Right lobe of liver (tissue), 6 donors: ENCODE data around the gene APOC4. TPM values are rescaled to one million over a fixed set of nuclear protein-coding genes. Genes with fewer than 3 reads are reported as not detected.
A peak's percentile ranks its signal among the peaks of the same experiment; 100 is the strongest.

Source experiments
- ATAC-seq, 4 donors: fragments of 200-7000 bp; cut with Tn5 transposase; one replicate each; pipeline ENCODE4 v1.9.1; 2020; ENCODE audit warnings: mild to moderate bottlenecking in 4 of 4, moderate library complexity in 4 of 4
- DNase-seq, 3 donors: peaks; one replicate each; pipeline ENCODE4 v3.0.0-alpha.2; 2020
- H3K27ac ChIP-seq, 3 donors: fragments of 200-600 bp; one replicate each; pipeline ENCODE4 v1.8.0; 2022
- H3K27me3 ChIP-seq, 2 donors: fragments of 200-600 bp; one replicate each; pipeline ENCODE4 v1.8.0; 2022
- H3K36me3 ChIP-seq, 4 donors: fragments of 200-600 bp; sonication (generic) in 1 of 4; one replicate each; pipeline versions ENCODE4 v1.5.1 to v1.8.0; 2017 to 2022; ENCODE audit warnings: control low read depth in 1 of 4
- H3K4me1 ChIP-seq, 4 donors: fragments of 200-600 bp; sonication (generic) in 1 of 4; one replicate each; pipeline versions ENCODE4 v1.5.1 to v1.8.0; 2017 to 2022; ENCODE audit warnings: control low read depth in 1 of 4
- H3K4me3 ChIP-seq, 3 donors: fragments of 200-600 bp; one replicate each; pipeline ENCODE4 v1.8.0; 2022
- H3K9me3 ChIP-seq, 4 donors: fragments of 200-600 bp; sonication (generic) in 1 of 4; one replicate each; pipeline versions ENCODE4 v1.5.1 to v1.8.0; 2017 to 2022; ENCODE audit warnings: control low read depth in 1 of 4
- CTCF ChIP-seq, 4 donors: fragments of 200-600 bp in 3 of 4; fragments of 450-650 bp in 1 of 4; IDR thresholded peaks; one replicate each; pipeline versions ENCODE4 v1.5.1 to v1.8.0; 2016 to 2022; ENCODE audit warnings: antibody characterized with exemption in 4 of 4, mild to moderate bottlenecking in 2 of 4
- POLR2A ChIP-seq: fragments of 450-650 bp; IDR thresholded peaks from one replicate; pipeline ENCODE4 v1.6.1; 2017; ENCODE audit warnings: antibody characterized with exemption, mild to moderate bottlenecking
- WGBS: methylation state at CpG from one replicate; pipeline ENCODE4 v1.1.6; 2018; ENCODE audit warnings: low coverage, low lambda C conversion rate; ENCODE audit not compliant: insufficient coverage; ENCODE audit errors: missing lambda C conversion rate; 5-methylcytosine and 5-hydroxymethylcytosine counted together
- intact Hi-C, 2 donors: fragments of 100-400 bp; cut with DNase I; formaldehyde crosslinking; loops; one replicate each; pipeline versions ENCODE4 v1.11.2 to v1.14.1; 2022
- total RNA-seq, 6 experiments: library from RNA; depleted of rRNA in 2 of 6; stranded (reverse); fragments of >200 nt in 2 of 6; fragmentation: NEBNext Ultra II Directional in 3 of 6; extraction: Animal tissue kit (Norgen Biotek cat#: 25700) in 3 of 6; gene quantifications; one replicate each; pipeline versions ENCODE4 v1.1.0 to v1.2.4, GENCODE V29; 2016 to 2023
- donor health status: DM: no; HTN: yes; CAD: no.
- donor health status: DM: no; HTN: no; CAD: no.
- donor health status: DM: no; HTN: no; CAD: no.
- donor health status: DM: no; HTN: yes; CAD: no.
- donor health status: DM: no; HTN: yes; CAD: no.

APOC4 gene
- total RNA-seq, 6 experiments from 2014 or later, result 55.6 to 462 (median 203) TPM

DNA sequence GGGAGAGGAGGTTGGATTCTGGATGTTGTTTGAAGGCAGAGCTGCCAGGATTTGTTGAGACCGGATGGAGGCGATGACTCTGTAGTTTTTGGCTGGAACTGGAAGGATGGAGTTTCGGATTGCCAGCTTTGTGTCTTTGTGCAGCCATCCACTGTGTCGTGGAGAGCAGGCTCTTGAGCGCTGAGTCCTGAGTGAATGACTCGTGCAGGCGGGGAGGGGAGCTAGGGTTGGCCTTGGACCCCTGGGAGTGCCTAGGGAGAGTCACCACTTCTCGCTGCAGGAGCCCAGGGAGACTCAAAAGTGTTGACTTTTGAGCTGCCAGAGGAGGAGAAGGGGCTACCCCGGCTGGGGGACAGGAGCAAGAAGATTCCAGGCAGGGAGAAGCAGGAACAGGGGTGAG, 47.1 kb upstream of the APOC4 start:
- 65% methylated on average over 4 of the region's 9 CpGs for WGBS
- H3K9me3 ChIP-seq, result no peaks in the 10 kb centered on the region
- H3K36me3 ChIP-seq, result peaks cover 0 to 31% (median 18%) of the 10 kb centered on the region in 4 donors

DNA sequence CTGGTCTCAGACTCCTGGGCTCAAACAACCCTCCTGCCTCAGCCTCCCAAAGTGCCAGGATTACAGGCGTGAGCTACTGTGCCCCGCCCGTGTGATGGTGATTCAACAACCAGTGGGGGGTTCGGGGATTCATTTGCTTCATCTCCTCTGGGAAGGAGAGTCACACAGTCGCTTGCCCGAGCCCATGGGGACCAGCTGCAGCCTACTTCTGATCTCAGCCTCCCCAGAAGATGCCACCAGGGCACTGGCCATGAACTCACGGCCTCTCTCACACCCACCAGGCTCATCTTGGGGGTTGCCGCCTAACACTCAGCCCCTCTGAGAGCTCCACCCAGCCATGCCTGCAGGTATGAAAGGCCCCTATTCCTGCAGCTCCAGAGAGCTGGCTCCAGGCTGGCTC, 44.2 kb upstream of the APOC4 start:
- ATAC-seq, result no peak
- TF ChIP-seq CTCF (IDR thresholded peaks at IDR 0.05), result no peak
- 67% methylated on average over 1 of the region's 8 CpGs for WGBS

More for the DNA sequence above, 47.1 kb upstream of the APOC4 start:
- DNase-seq (no peak), ATAC-seq (no peak)
- Histone ChIP-seq H3K4me1 (peaks cover 0 to 17% (median 4%) of the 10 kb centered on the region in 4 donors), H3K27me3 (no peaks in the 10 kb centered on the region), H3K4me3 (no peak overlapping the region), H3K27ac (no peak overlapping the region)
- no peak for TF ChIP-seq POLR2A
- no peak for TF ChIP-seq CTCF (IDR thresholded peaks at IDR 0.05)
- intact Hi-C loops, result no loop called here

GRCh38 chr19:44900328-44901244, 41.5 kb upstream of the APOC4 start:
- no peak for TF ChIP-seq POLR2A
- no peak for TF ChIP-seq CTCF (IDR thresholded peaks at IDR 0.05)
- Histone ChIP-seq H3K27me3 (no peaks in the 10 kb centered on the region), H3K4me3 (no peak overlapping the region), H3K9me3 (no peaks in the 10 kb centered on the region), H3K4me1 (peaks cover 0 to 33% (median 0%) of the 10 kb centered on the region in 4 donors), H3K36me3 (peaks cover 0 to 27% (median 10%) of the 10 kb centered on the region in 4 donors), H3K27ac (no peak overlapping the region)
- ATAC-seq, result no peak
- no peak for DNase-seq
- WGBS, result 100% methylated on average over 4 of the region's 19 CpGs
- intact Hi-C loops, result loop anchor here in 1 of 2 donors (5.0 kb wide), 1 partner anchor 52 kb away; no protein-coding TSS in a partner anchor

More for the DNA sequence above, 44.2 kb upstream of the APOC4 start:
- intact Hi-C loops, result no loop called here
- Histone ChIP-seq H3K27ac (no peak overlapping the region), H3K27me3 (no peaks in the 10 kb centered on the region), H3K9me3 (no peaks in the 10 kb centered on the region), H3K4me3 (no peak overlapping the region), H3K4me1 (peaks cover 0 to 12% (median 0%) of the 10 kb centered on the region in 4 donors), H3K36me3 (peaks cover 0 to 46% (median 18%) of the 10 kb centered on the region in 4 donors)
- DNase-seq, result no peak

- ATAC-seq (no peak), DNase-seq (no peak)
- H3K27ac ChIP-seq, result peak overlapping the region in 1 of 3 donors; percentile 78
- H3K4me1 ChIP-seq, result peaks cover 0 to 41% (median 0%) of the 10 kb centered on the region in 4 donors
- no peaks in the 10 kb centered on the region for H3K9me3 ChIP-seq
- H3K27me3 ChIP-seq, result no peaks in the 10 kb centered on the region
- peaks cover 0 to 31% (median 11%) of the 10 kb centered on the region in 4 donors for H3K36me3 ChIP-seq
- no peak for TF ChIP-seq POLR2A
- TF ChIP-seq CTCF (IDR thresholded peaks at IDR 0.05), result no peak
- WGBS, result 35% methylated on average over 9 of the region's 15 CpGs
- H3K4me3 ChIP-seq, result peak overlapping the region in 2 of 3 donors; percentile 83 to 84
- intact Hi-C loops, result loop anchor here in 1 of 2 donors (5.0 kb wide), 1 partner anchor 49 kb away; no protein-coding TSS in a partner anchor
Observed at GRCh38 chr19:44903216-44903601, 38.8 kb upstream of the APOC4 start.
